ENCODE results near the gene MLN. TPM values are rescaled to one million over a fixed set of nuclear protein-coding genes. Genes with fewer than 3 reads are reported as not detected.
A peak's percentile ranks its signal among the peaks of the same experiment; 100 is the strongest.

The MLN gene
- total RNA-seq, 1 donor from 2014 or later: not detected

DNA sequence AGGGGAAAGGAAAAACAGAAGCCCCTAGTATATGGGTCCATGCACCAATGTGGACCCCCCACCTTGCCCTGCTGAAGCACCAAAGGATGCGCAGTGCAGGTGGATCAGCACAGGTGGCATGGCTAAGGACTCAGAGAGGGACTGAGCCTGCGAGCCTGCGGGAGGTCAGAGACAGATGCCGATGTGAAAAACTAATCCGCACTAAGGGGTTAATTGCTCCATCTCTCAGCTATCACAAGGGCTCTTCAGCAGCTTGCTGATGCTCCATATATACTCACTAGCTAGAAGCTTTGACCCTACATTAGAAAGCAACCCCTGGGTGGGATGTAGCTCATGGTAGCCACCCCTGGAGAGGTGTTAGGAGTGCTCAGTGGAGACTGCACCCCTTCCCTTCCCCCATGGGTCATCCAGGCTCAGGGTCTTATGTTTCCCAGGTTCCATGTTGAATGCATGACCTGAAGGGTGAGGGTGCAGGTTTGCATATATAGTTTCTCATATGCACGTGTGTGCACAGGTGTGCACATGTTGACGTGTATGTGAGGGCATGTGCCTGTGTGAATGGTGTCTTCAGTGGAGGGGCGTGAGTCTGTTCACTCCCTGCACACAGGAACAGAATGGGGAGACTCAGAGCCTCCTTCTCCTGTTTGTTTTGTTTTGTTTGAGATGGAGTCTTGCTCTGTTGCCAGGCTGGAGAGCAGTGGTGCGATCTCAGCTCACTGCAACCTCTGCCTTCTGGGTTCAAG, 43.7 kb downstream of the MLN start:
- DNase-seq (ENCODE audit: low read depth) (no peak), FAIRE-seq (no peak)
- Histone ChIP-seq H3K27me3 (ENCODE audit: control insufficient read depth, insufficient read depth, low read length) (no peaks in the 10 kb centered on the region), H3K4me3 (ENCODE audit: low read depth, low read length) (no peak overlapping the region), H3K36me3 (ENCODE audit: control insufficient read depth, insufficient read depth, low read length) (no peaks in the 10 kb centered on the region)
- TF ChIP-seq, protein P1, sequence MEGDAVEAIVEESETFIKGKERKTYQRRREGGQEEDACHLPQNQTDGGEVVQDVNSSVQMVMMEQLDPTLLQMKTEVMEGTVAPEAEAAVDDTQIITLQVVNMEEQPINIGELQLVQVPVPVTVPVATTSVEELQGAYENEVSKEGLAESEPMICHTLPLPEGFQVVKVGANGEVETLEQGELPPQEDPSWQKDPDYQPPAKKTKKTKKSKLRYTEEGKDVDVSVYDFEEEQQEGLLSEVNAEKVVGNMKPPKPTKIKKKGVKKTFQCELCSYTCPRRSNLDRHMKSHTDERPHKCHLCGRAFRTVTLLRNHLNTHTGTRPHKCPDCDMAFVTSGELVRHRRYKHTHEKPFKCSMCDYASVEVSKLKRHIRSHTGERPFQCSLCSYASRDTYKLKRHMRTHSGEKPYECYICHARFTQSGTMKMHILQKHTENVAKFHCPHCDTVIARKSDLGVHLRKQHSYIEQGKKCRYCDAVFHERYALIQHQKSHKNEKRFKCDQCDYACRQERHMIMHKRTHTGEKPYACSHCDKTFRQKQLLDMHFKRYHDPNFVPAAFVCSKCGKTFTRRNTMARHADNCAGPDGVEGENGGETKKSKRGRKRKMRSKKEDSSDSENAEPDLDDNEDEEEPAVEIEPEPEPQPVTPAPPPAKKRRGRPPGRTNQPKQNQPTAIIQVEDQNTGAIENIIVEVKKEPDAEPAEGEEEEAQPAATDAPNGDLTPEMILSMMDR (IDR thresholded peaks at IDR 0.05; ENCODE audit: insufficient read depth, low read length, severe bottlenecking): no peak

DNA sequence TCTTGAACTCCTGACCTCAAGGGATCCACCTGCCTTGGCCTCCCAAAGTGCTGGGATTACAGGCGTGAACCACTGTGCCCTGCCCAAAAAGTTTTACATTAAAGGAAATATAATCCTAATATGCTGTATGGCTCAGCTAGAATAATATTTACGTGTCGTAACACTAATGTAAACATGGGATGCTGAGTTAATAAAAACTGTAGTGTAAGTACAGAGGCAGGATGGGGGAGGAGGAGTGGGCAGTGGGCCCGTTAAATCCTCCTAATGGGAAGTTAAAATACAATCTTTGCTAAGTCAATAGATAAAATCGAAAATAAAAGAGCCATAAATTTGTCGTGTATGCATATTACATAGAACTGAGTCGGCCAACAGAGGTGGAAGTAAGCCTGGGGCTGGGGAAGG, 45.0 kb downstream of the MLN start:
- Histone ChIP-seq H3K36me3 (ENCODE audit: control insufficient read depth, insufficient read depth, low read length) (no peaks in the 10 kb centered on the region), H3K27me3 (ENCODE audit: control insufficient read depth, insufficient read depth, low read length) (no peaks in the 10 kb centered on the region), H3K4me3 (ENCODE audit: low read depth, low read length) (no peak overlapping the region)
- FAIRE-seq (no peak), DNase-seq (ENCODE audit: low read depth) (peak; percentile 54)
- TF ChIP-seq, protein P1 (IDR thresholded peaks at IDR 0.05; ENCODE audit: insufficient read depth, low read length, severe bottlenecking): no peak

DNA sequence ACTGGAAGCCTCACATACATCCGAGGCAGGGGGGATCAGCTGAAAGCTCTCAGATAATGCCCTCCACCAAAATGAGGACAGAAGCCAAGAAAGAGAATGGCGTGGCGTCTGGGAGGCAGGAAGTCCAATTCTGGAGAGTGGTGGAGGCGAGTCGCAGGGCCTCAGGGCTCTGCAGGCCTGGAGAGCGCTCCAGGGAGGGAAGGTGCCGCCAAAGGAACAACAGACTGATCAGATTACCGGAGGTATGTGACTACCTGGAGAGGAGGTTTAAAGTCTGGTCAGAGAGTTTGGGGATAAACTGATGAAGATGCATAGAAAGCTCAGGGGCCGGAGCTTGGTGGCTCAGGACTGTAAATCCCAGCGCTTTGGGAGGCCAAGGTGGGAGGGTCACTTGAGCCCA, 45.9 kb downstream of the MLN start:
- FAIRE-seq (no peak), DNase-seq (ENCODE audit: low read depth) (no peak)
- no peak overlapping the region for H3K4me3 ChIP-seq (ENCODE audit: low read depth, low read length)
- no peaks in the 10 kb centered on the region for H3K36me3 ChIP-seq (ENCODE audit: control insufficient read depth, insufficient read depth, low read length)
- TF ChIP-seq, protein P1 (IDR thresholded peaks at IDR 0.05; ENCODE audit: insufficient read depth, low read length, severe bottlenecking): no peak
- no peaks in the 10 kb centered on the region for H3K27me3 ChIP-seq (ENCODE audit: control insufficient read depth, insufficient read depth, low read length)

DNA sequence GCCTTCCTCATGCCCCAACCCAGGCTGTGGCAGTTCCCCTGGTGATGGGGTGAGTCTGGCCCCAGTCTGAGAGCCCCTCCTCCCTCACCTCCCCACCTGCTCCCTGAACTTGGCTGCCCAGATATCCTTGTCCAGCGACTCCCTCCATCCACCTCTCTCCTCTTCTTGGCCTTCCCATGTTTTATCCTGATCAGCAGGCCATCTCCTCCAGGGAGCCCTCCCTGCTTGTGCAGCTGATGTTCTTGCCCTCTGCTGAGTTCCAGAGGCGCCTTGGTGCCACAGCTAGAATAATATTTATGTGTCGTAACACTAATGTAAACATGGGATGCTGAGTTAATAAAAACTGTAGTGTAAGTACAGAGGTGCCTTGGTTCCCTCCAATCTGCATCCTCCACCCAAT, 46.7 kb downstream of the MLN start:
- H3K4me3 ChIP-seq (ENCODE audit: low read depth, low read length): no peak overlapping the region
- DNase-seq (ENCODE audit: low read depth) (no peak), FAIRE-seq (no peak)
- H3K36me3 ChIP-seq (ENCODE audit: control insufficient read depth, insufficient read depth, low read length): no peaks in the 10 kb centered on the region
- TF ChIP-seq, protein P1 (IDR thresholded peaks at IDR 0.05; ENCODE audit: insufficient read depth, low read length, severe bottlenecking): no peak
- H3K27me3 ChIP-seq (ENCODE audit: control insufficient read depth, insufficient read depth, low read length): no peaks in the 10 kb centered on the region

DNA sequence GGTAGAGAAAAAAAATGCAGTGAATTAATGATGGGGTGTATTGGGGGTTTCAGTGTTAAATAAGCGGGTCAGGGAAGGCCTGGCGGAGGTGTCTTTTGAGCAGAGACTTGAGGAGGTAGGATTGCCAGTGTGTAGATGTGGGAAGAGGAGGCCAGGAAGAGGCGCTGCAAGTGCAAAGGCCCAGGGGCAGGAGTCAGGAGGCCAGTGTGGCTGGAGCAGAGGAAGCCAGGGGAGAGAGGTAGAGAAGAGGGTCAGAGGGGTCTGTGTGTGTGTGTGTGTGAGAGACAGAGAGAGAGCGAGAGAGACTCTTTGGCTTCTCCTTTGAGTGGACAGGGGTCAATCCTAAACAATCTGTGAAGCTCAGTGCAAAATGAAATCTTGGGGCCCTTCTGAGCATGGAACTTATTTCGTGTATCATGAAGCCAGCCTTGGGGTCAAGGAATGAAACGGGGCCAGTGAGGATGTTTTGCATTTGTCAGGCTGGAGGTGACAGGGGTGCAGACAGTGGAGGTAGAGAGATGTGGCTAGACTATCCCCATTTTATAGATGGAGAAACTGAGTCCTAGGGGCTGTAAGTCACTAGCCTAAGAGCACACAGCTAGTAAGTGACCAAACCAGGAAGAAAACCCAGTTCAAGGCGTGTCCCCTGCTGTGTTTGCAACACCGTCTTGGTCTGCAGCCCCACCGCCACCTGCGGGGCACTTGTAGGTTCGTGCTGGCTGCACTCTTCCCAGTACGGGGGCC, 47.4 kb downstream of the MLN start:
- no peak for DNase-seq (ENCODE audit: low read depth)
- H3K4me3 ChIP-seq (ENCODE audit: low read depth, low read length): no peak overlapping the region
- H3K27me3 ChIP-seq (ENCODE audit: control insufficient read depth, insufficient read depth, low read length): no peaks in the 10 kb centered on the region
- no peaks in the 10 kb centered on the region for H3K36me3 ChIP-seq (ENCODE audit: control insufficient read depth, insufficient read depth, low read length)
- TF ChIP-seq, protein P1 (IDR thresholded peaks at IDR 0.05; ENCODE audit: insufficient read depth, low read length, severe bottlenecking): no peak
- no peak for FAIRE-seq
